GM18519 (cell line): ENCODE data around the gene NR6A1.

Experiments
- ATAC-seq: cut with Tn5 transposase; IDR thresholded peaks from one replicate; pipeline ENCODE4 v1.9.1; 2021; ENCODE audit warnings: mild to moderate bottlenecking, moderate library complexity; ENCODE audit not compliant: unreplicated experiment, low FRiP score

The NR6A1 gene

GRCh38 chr9:124498499-124499146 lies 272.5 kb downstream of the NR6A1 start:
- ATAC-seq: no peak

DNA sequence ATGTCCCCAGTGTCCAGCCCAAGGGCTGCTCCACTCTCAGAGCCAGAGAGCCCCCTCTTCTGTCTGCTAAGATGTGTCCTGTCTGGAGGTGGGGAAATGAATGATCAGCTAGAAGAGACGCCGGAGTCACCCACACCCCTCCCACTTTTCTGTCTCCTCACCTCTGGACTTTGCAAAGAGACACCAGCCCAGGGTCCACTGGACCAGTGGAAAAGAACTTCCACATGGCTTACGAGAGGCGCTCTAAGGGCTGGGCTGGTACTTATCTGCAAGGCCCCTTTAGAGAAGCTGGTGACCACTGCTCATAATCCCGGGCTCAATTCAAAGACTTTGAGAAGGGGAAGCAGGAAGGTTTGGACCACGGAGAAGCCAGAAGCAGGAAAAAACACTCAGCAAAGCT lies 273.1 kb downstream of the NR6A1 start:
- no peak for ATAC-seq

DNA sequence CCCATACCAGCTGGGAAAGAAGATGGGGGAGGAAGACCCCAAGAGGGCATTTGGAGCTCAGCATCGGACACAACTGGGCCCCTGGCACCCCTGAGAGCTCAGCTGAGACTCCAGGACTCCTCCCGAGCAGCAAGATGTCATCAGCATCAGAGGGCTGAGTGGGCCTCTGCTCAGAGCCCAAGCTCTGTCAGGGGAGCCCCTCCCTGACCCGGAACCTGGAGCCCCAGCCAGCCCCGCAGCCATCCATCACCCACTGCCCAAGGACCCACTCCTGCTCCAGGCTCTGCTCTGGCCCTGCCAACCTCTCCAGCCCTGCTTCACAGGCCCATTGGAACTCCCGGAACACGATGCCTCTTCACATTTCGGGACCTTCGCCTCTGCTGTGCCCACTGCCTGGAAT lies 273.7 kb downstream of the NR6A1 start:
- ATAC-seq: no peak

DNA sequence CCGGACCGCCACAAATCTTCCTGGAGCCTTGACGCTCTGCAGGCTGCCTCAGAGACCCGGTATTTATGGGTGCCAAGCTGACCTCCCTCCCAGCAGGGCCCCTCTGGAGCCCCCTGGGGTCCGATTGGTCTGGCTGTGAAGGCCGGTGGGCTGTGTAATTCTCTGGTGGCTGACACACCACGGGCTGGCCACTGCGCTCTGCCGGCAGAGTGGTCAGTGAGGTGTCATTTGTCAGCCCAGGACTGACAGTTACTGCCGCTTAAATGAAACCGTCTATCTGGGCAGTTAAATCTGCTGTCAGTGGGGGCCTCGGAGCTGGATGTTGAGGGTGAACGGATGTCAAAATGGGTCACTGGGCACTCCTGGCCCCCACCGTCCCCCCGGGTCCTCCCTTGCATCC lies 274.6 kb downstream of the NR6A1 start:
- no peak for ATAC-seq

DNA sequence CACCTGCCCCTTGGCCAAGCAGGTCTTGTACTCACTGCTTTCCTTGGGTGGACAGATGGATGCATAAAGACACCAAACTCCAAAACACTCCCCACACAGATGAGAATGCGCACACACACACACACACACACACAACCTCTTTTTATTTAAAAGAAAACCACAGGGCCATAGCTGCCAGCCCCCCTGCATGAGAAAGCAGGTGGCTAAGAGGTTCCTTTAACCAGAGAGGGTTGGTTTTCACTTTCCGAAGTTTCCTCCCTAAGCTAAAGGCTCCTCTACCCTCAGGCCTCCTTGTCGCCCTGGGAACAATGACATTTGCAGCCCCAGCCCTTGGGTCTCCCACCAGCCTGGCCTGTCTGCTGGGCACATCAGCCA lies 275.0 kb downstream of the NR6A1 start:
- ATAC-seq: no peak

- ATAC-seq: no peak
Measured at GRCh38 chr9:124495126-124496074, 275.7 kb downstream of the NR6A1 start.

GRCh38 chr9:124493794-124494479 lies 277.2 kb downstream of the NR6A1 start:
- no peak for ATAC-seq

GRCh38 chr9:124493218-124493617 lies 277.9 kb downstream of the NR6A1 start:
- ATAC-seq: no peak

GRCh38 chr9:124492818-124493217 lies 278.3 kb downstream of the NR6A1 start:
- ATAC-seq: no peak

DNA sequence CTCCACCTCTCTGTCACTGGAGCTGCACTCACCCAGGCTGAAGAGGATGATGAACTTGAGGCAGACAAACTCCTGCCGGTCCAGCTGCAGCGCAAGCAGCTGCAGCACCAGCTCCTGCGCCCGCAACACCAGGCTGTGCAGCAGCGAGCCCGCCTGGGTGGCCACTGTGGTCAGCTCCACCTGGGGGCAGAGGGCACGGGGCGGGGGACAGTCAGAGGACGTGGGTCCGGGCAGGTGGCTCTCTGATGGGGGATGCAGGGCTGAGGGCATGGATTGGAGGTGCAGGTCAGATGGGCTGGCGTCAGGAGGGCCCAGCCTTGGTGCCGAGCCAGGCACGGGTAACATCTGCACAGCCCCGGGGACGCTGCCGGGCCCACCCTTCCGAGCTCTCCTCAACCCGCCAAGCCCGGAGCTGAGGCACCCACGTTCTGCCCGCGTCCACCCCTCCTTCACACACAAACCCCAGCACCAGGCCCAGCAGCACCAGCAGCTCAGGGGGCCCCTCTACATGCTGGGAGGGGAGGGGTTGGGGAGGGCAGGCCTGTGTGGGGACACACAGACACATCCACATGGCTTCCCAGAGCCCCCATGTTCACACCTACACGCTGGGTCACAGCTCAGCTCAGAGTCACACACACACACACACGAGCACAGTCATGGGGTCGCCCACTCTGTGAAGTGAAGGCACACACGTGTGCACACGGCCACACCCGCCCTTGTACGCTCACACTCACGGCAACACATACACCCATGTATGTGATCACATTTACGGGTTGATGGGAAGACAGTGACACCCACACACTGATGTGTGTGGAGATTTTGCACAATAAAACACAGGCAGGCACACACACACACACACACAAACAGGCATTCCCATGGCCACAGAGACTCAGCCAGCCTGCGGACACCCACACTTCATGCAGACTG lies 279.8 kb downstream of the NR6A1 start:
- ATAC-seq: no peak

- no peak for ATAC-seq
Measured at GRCh38 chr9:124490004-124490403, 281.1 kb downstream of the NR6A1 start.

DNA sequence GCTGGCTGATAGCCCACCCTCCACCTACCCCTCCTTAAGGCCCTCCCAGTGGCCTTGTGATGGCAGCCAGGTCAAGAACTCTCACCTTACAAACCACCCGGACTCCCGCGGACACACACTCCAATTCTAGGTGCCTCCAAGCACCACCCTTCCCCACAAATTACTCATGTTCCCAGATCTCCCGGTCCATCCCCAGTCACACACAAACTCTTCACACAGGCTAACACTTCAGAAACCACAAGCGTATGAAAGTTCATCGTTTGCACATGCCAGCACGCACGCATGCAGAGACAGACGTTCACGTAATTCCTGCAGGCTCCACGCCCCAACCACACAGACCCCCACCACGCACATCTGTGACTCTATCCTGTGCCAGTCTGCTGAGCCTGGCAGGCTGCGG lies 281.9 kb downstream of the NR6A1 start:
- no peak for ATAC-seq

DNA sequence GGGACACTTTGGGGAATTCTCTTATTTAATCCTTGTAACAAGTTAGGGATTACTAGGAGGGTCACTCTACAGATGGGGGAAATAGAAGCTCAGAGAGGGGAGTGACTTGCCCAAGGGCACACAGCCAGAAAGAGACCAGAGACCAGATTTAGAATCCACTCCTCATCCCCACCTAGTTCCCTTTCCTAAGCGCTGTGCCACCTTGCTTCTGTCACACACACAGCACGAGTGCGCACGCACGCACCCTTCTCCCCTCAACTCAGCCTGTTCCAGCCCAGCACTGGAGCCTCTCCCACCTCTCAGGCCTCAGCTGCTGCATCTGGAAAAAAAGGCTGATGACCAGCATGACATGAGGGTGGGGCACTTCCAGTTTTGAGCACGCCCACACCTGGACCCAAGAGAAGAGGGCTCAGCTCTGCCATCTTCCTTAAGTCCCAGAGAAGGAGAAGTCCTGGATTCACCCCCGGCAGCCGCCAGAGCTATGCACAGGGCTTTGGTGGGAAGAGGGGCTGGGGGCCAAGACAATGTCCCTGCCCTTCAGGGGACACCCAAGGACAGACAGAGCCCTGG lies 282.4 kb downstream of the NR6A1 start:
- no peak for ATAC-seq

DNA sequence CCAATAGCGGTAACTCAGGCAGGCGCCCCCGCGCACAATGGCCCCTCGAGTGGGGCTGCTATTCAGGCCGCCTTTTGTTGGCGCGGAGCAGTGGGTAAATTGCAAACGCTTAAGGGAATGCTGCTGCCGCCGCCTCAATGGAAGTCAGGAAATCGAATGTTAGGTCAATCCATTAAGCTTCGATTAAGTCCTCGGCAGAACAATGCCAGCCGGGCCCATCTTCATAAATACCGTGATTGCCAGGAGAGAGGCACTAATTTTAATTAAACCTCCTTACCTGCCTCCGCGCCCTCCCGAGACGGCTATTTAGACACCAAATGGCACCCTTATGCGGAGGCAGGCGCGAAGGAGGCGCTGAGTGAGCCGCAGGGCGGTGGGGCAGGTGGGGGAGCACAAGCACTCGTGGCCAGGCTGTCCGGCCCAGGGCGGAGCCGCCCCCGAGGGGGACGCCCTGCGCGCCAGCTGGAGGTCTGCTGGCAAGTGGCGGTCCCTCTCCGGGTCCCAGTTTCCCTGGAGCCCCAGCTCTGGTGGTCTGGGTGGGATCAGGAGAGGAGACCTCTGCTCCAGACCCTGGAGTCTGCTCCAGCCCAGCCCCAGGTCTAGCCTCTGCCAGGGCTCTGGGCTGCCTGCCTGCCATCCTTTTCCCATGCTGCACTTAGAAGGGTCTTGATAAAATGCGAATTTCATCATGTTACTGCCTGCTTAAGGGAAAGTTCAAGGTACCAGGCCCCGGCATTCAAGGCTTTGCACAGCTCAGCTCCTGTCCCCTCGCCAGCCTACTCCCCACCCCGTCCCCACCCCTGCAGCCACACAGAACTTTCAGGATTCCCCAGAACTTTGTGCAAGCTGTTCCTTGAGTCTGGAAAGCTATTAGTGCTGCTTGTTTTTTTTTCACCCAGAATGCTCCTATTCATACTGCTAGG lies 283.6 kb downstream of the NR6A1 start:
- no peak for ATAC-seq

GRCh38 chr9:124486778-124487259 lies 284.3 kb downstream of the NR6A1 start:
- no peak for ATAC-seq

DNA sequence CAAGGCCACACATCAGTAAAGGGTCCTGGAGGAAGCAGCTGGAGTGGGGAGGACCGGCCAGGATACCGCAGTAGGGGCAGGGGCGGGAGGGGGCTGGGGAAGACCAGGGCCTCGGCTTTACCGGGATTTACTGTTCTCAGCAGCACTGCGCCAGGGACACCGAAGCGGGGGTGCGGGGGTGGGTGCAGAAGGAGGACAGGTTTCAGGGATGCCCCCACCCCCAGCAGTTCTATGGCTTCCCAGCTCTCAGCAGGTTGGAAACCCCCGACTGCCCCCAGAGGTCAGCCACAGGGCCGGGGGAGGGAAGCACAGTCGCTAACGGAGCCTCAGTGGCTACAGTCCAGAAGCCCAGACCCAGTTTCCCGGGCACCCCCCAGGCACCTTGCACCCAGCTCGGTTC lies 285.2 kb downstream of the NR6A1 start:
- ATAC-seq: no peak

DNA sequence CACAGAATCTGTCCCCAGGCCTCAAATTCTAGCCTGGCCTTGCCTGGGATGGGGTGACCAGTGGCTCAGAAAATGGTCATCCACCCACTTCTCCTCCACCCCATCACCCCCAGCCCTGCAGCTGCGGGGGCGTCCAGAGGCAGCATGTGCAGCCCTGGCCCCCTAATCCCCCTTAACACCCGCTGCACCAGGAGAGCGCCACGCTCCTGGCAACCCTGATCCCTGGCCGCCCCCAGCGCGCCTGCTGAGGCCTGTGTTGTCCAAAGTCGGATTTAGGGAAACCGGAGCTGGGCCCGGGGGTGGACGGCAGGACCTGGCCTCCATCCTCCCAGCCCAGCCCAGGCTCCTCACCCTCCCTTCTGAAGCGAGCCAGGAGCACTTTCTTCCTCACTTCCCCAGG lies 285.9 kb downstream of the NR6A1 start:
- ATAC-seq: no peak

DNA sequence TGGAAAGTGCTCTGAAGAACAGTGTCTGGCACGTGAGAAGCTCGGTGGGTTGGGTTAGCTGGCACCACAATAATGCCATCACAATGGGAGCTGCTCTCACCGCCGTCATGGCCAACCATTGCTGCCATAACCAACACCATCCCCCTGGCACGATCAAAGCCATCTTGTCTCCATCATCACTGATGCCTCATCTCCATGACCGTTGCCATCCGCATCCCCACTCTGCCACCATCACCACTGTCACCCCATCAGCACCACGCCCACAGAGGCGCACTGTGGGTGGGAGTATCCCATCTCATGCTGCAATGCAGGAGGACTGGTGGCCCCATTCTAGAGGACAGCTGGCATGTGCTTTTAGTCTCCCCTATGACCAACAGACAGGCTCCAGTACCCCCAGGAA lies 287.6 kb downstream of the NR6A1 start:
- ATAC-seq: no peak
